H1 (cell line): ENCODE data around the gene IRF8. TPM values are rescaled to one million over a fixed set of nuclear protein-coding genes. Genes with fewer than 3 reads are reported as not detected.

Experiments
- FOSL1 ChIP-seq: IDR thresholded peaks from 2 replicates; pipeline ENCODE4 v1.6.1; 2011; ENCODE audit warnings: mild to moderate bottlenecking, low read depth, low read length, moderate library complexity; ENCODE audit not compliant: insufficient read depth
- JUND ChIP-seq: IDR thresholded peaks from 2 replicates; pipeline ENCODE4 v1.6.1; 2011; ENCODE audit warnings: mild to moderate bottlenecking, improper control_type of control experiment, low read length
- KDM4A ChIP-seq: IDR thresholded peaks from one replicate; pipeline ENCODE4 v1.7.1; 2012; ENCODE audit warnings: low read depth, mild to moderate bottlenecking, moderate library complexity, low read length, inconsistent platforms; ENCODE audit not compliant: severe bottlenecking
- MAFK ChIP-seq: IDR thresholded peaks from 2 replicates; pipeline ENCODE4 v1.6.1; 2012; ENCODE audit warnings: low read depth, mild to moderate bottlenecking, improper control_type of control experiment, low read length
- RFX5 ChIP-seq: IDR thresholded peaks from 2 replicates; pipeline ENCODE4 v1.6.1; 2011; ENCODE audit warnings: low read depth, low read length, improper control_type of control experiment, borderline replicate concordance
- SP1 ChIP-seq: IDR thresholded peaks from 2 replicates; pipeline ENCODE4 v1.6.1; 2011; ENCODE audit warnings: low read depth, low read length
- SP2 ChIP-seq: IDR thresholded peaks from 2 replicates; pipeline ENCODE4 v1.6.1; 2012; ENCODE audit warnings: mild to moderate bottlenecking, low read length, inconsistent platforms
- polyA plus RNA-seq, 7 experiments: library from polyadenylated mRNA; depleted of rRNA in 3 of 7; stranded (reverse) in 5 of 7; unstranded in 2 of 7; fragments of >200 nt in 5 of 7; fragments of 200-250 nt in 2 of 7; gene quantifications; 1 replicate in 5 of 7; 2 replicates in 1 of 7; 4 replicates in 1 of 7; pipeline versions ENCODE4 v1.2.1 to v1.2.3, GENCODE V29; 2011 to 2013; ENCODE audit warnings: missing spikeins in 2 of 7, mixed read lengths in 2 of 7
- total RNA-seq: library from RNA; stranded (reverse); fragmentation: NEBNext Ultra II Directional; extraction: Animal tissue kit (Norgen Biotek cat#: 25700); gene quantifications from 2 replicates; pipeline ENCODE4 v1.2.1, GENCODE V29; 2021

IRF8 gene
- total and polyA plus RNA-seq, 2 of the 8 experiments (the other 6 are each of a cell fraction or from before 2014, with no cell fraction given) = 0.35 to 2.0 TPM

DNA sequence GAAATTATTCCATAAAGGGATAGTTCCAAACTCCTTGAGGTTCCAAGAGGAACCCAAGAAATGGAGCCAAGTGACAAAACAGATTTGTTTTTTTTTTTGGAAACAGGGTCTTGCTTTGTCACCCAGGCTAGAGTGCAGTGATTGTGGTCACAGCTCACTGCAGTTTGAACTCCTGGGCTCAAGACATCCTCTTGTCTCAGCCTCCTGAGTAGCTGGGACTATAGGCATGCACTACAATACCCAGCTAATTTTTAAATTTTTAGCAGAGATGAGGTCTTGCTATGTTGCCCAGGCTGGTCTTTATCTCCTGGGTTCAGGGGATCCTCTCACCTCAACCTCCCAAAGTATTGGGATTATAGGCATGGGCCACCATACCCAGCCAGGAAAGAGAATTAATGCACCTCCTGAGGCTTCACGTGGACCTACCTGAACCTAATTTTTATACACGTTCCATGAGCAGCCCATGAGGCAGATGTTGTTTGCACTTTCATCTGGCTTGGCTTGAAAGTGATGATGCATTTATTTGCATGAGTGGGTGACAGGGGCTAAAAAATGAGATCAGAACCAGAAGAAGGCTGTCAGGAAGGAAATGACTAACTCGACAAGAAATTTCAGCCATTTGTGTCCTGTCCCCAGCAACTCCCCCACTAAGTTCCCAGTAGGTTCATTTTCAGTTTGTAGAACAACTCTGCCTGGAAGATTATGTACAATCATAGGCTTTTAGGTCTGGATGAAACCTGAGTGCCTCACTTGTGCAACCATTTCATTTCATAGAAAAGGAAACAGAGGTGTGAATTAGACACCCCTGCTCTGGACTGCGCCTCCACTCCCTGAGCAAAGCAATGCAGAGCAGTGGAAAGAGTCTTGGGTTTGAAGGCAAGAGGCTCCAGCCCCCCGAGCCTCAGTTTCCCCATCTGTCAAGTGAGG, 10.3 kb upstream of the IRF8 start (continued):
- no peak for TF ChIP-seq SP1
- TF ChIP-seq KDM4A = no peak
- no peak for TF ChIP-seq MAFK
- TF ChIP-seq FOSL1 = no peak
- no peak for TF ChIP-seq JUND
- no peak for TF ChIP-seq SP2
- no peak for TF ChIP-seq RFX5
